SK-N-MC (cell line): ENCODE results near the gene UBA5.
"Not testable (repeated sequence)": the region's sequence is repeated elsewhere in the genome, so short reads cannot be mapped to it uniquely, and the experiment has no call there.

Experiments used
- DNase-seq: peaks from one replicate; pipeline ENCODE4 v3.0.0-alpha.2; 2011; ENCODE audit warnings: low read depth, low spot score
- H3K27ac ChIP-seq: fragments of 200-600 bp; sonication (generic); 2 replicates; pipeline ENCODE4 v1.5.1; 2016; ENCODE audit warnings: mixed run types
- H3K36me3 ChIP-seq: fragments of 200-600 bp; sonication (generic); 2 replicates; pipeline ENCODE4 v1.6.1; 2017; ENCODE audit warnings: antibody characterized with exemption, low read length, mixed read lengths; ENCODE audit not compliant: insufficient read depth
- H3K4me3 ChIP-seq: fragments of 200-600 bp; sonication (generic); 2 replicates; pipeline ENCODE4 v1.5.1; 2016
- H3K9ac ChIP-seq: fragments of 200-600 bp; sonication (generic); 2 replicates; pipeline ENCODE4 v1.8.0; 2017; ENCODE audit warnings: mixed run types, mixed read lengths; ENCODE audit not compliant: insufficient read length
- H3K9me3 ChIP-seq: fragments of 200-600 bp; sonication (generic); 2 replicates; pipeline ENCODE4 v1.6.1; 2017; ENCODE audit warnings: low read depth, mild to moderate bottlenecking, antibody characterized with exemption, low read length, moderate library complexity, mixed read lengths
- EZH2 ChIP-seq: fragments of 200-600 bp; sonication (generic); IDR thresholded peaks from one replicate; pipeline ENCODE4 v1.6.1; 2017; ENCODE audit warnings: antibody characterized with exemption
- FOXP2 ChIP-seq: optimal IDR thresholded peaks from 2 replicates; pipeline ENCODE3; 2011; ENCODE audit warnings: mild to moderate bottlenecking, moderate library complexity; ENCODE audit not compliant: insufficient read depth; ENCODE audit errors: extremely low read length, control extremely low read depth
- POLR2AphosphoS5 ChIP-seq: IDR thresholded peaks from 2 replicates; pipeline ENCODE4 v1.6.1; 2012; ENCODE audit warnings: mild to moderate bottlenecking, low read depth, low read length, borderline replicate concordance

The UBA5 gene

GRCh38 chr3:132626955-132627354, 33.2 kb upstream of the UBA5 start:
- Histone ChIP-seq H3K27ac (no peak overlapping the region), H3K36me3 (no peaks in the 10 kb centered on the region; the same call in 1 of the 2 replicates), H3K9me3 (no peaks in the 10 kb centered on the region), H3K9ac (no peak overlapping the region), H3K4me3 (no peak overlapping the region)
- TF ChIP-seq POLR2AphosphoS5, result no peak
- TF ChIP-seq FOXP2, result no peak
- TF ChIP-seq EZH2, result no peak
- DNase-seq, result no peak

- TF ChIP-seq POLR2AphosphoS5 (no peak), FOXP2 (no peak), EZH2 (no peak)
- H3K27ac ChIP-seq, result no peak overlapping the region
- no peak for DNase-seq
These were observed 32.0 kb upstream of the UBA5 start for GRCh38 chr3:132628157-132628556.

GRCh38 chr3:132629928-132630327, 30.2 kb upstream of the UBA5 start:
- peak overlapping the region; percentile 32; the same call in 1 of the 2 replicates for H3K4me3 ChIP-seq
- H3K9ac ChIP-seq, result peak overlapping the region; percentile 1
- DNase-seq, result peak; percentile 39
- no peaks in the 10 kb centered on the region; the same call in 1 of the 2 replicates for H3K36me3 ChIP-seq
- peak overlapping the region; percentile 51; the same call in 1 of the 2 replicates for H3K27ac ChIP-seq
- TF ChIP-seq FOXP2 (no peak), POLR2AphosphoS5 (no peak), EZH2 (no peak)
- no peaks in the 10 kb centered on the region for H3K9me3 ChIP-seq

More at GRCh38 chr3:132628157-132628556, 32.0 kb upstream of the UBA5 start:
- Histone ChIP-seq H3K9ac (no peak overlapping the region), H3K36me3 (no peaks in the 10 kb centered on the region; the same call in 1 of the 2 replicates), H3K9me3 (no peaks in the 10 kb centered on the region), H3K4me3 (no peak overlapping the region)

GRCh38 chr3:132630612-132631011, 29.5 kb upstream of the UBA5 start:
- no peak for DNase-seq
- Histone ChIP-seq H3K4me3 (peak overlapping the region; percentile 32; the same call in 1 of the 2 replicates), H3K9ac (no peak overlapping the region), H3K36me3 (no peaks in the 10 kb centered on the region; the same call in 1 of the 2 replicates), H3K9me3 (no peaks in the 10 kb centered on the region), H3K27ac (peak overlapping the region; percentile 51; the same call in 1 of the 2 replicates)
- TF ChIP-seq FOXP2 (no peak), POLR2AphosphoS5 (no peak), EZH2 (no peak)

GRCh38 chr3:132635052-132635451, 25.1 kb upstream of the UBA5 start:
- Histone ChIP-seq H3K27ac (no peak overlapping the region), H3K9ac (no peak overlapping the region), H3K4me3 (no peak overlapping the region), H3K9me3 (no peaks in the 10 kb centered on the region), H3K36me3 (0 out of 2 replicates have a peak, but pooled peaks cover 5% of the 10 kb centered on the region)
- TF ChIP-seq POLR2AphosphoS5 (no peak), EZH2 (no peak), FOXP2 (no peak)
- no peak for DNase-seq

GRCh38 chr3:132637590-132637989, 22.5 kb upstream of the UBA5 start:
- no peak overlapping the region for H3K4me3 ChIP-seq
- H3K27ac ChIP-seq, result no peak overlapping the region
- H3K36me3 ChIP-seq, result 0 out of 2 replicates have a peak, but pooled peaks cover 5% of the 10 kb centered on the region
- no peak for DNase-seq
- TF ChIP-seq POLR2AphosphoS5 (no peak), EZH2 (no peak), FOXP2 (no peak)
- H3K9ac ChIP-seq, result no peak overlapping the region
- H3K9me3 ChIP-seq, result no peaks in the 10 kb centered on the region

GRCh38 chr3:132638706-132639105, 21.4 kb upstream of the UBA5 start:
- Histone ChIP-seq H3K9me3 (no peaks in the 10 kb centered on the region), H3K36me3 (0 out of 2 replicates have a peak, but pooled peaks cover 5% of the 10 kb centered on the region), H3K27ac (no peak overlapping the region), H3K9ac (no peak overlapping the region), H3K4me3 (no peak overlapping the region)
- no peak for DNase-seq
- TF ChIP-seq EZH2, result no peak
- no peak for TF ChIP-seq POLR2AphosphoS5
- TF ChIP-seq FOXP2, result no peak

GRCh38 chr3:132641427-132641826, 18.7 kb upstream of the UBA5 start:
- not testable (repeated sequence) for DNase-seq, H3K27ac ChIP-seq, H3K9ac ChIP-seq, H3K4me3 ChIP-seq, H3K36me3 ChIP-seq, H3K9me3 ChIP-seq

GRCh38 chr3:132641837-132642538, 18.1 kb upstream of the UBA5 start:
- peak; percentile 60 for DNase-seq
- TF ChIP-seq FOXP2 (no peak), EZH2 (no peak), POLR2AphosphoS5 (no peak)
- H3K9ac ChIP-seq, result no peak overlapping the region
- no peak overlapping the region for H3K27ac ChIP-seq
- no peak overlapping the region for H3K4me3 ChIP-seq
- H3K36me3 ChIP-seq, result 0 out of 2 replicates have a peak, but pooled peaks cover 5% of the 10 kb centered on the region
- H3K9me3 ChIP-seq, result no peaks in the 10 kb centered on the region
